ENCODE measurements around the gene RGS6.

RGS6 gene

GRCh38 chr14:71913342-71913741, 18.9 kb upstream of the RGS6 start:
- Histone ChIP-seq H3K9me3 (ENCODE audit: control insufficient read depth, insufficient read depth, low read length) (no peaks in the 10 kb centered on the region), H3K27ac (ENCODE audit: low read depth, low read length) (no peak overlapping the region), H3K36me3 (ENCODE audit: control insufficient read depth, low read length) (no peaks in the 10 kb centered on the region), H3K4me1 (ENCODE audit: control insufficient read depth, low read length) (no peaks in the 10 kb centered on the region), H3F3A (ENCODE audit: control insufficient read depth, insufficient read depth) (no peaks in the 10 kb centered on the region), H3K9me2 (replicated peaks; ENCODE audit: control insufficient read depth, low read length) (no peaks in the 10 kb centered on the region; the same call in 1 of the 2 replicates), H3K4me3 (ENCODE audit: low read length) (no peak overlapping the region), H3K4me2 (ENCODE audit: low read length) (no peak overlapping the region), H4K20me1 (ENCODE audit: control insufficient read depth, insufficient read depth, low read depth, low read length) (no peaks in the 10 kb centered on the region), H3K79me2 (ENCODE audit: control insufficient read depth, low read length) (no peaks in the 10 kb centered on the region), H3K27me3 (ENCODE audit: control insufficient read depth, low read length) (no peaks in the 10 kb centered on the region)
- no peak for TF ChIP-seq CTCF (IDR thresholded peaks at IDR 0.05; ENCODE audit: low read depth, low read length, poor library complexity, severe bottlenecking)
- TF ChIP-seq EZH2phosphoT487 (IDR thresholded peaks at IDR 0.05; ENCODE audit: borderline replicate concordance, low read length), result no peak

GRCh38 chr14:71918955-71919354, 13.3 kb upstream of the RGS6 start:
- Histone ChIP-seq H3K27ac (ENCODE audit: low read depth, low read length) (no peak overlapping the region), H3K4me2 (ENCODE audit: low read length) (no peak overlapping the region), H3F3A (ENCODE audit: control insufficient read depth, insufficient read depth) (no peaks in the 10 kb centered on the region), H3K4me3 (ENCODE audit: low read length) (no peak overlapping the region), H3K79me2 (ENCODE audit: control insufficient read depth, low read length) (no peaks in the 10 kb centered on the region), H3K9me2 (replicated peaks; ENCODE audit: control insufficient read depth, low read length) (no peaks in the 10 kb centered on the region), H4K20me1 (ENCODE audit: control insufficient read depth, insufficient read depth, low read depth, low read length) (no peaks in the 10 kb centered on the region), H3K27me3 (ENCODE audit: control insufficient read depth, low read length) (0 out of 2 replicates have a peak, but pooled peaks cover 4% of the 10 kb centered on the region), H3K9me3 (ENCODE audit: control insufficient read depth, insufficient read depth, low read length) (no peaks in the 10 kb centered on the region), H3K36me3 (ENCODE audit: control insufficient read depth, low read length) (no peaks in the 10 kb centered on the region), H3K4me1 (ENCODE audit: control insufficient read depth, low read length) (no peaks in the 10 kb centered on the region)
- TF ChIP-seq EZH2phosphoT487 (IDR thresholded peaks at IDR 0.05; ENCODE audit: borderline replicate concordance, low read length), result no peak
- TF ChIP-seq CTCF (IDR thresholded peaks at IDR 0.05; ENCODE audit: low read depth, low read length, poor library complexity, severe bottlenecking), result no peak

- 0 out of 2 replicates have a peak, but pooled peaks cover 4% of the 10 kb centered on the region for H3K27me3 ChIP-seq (ENCODE audit: control insufficient read depth, low read length)
Measured at GRCh38 chr14:71923513-71923912, 8.7 kb upstream of the RGS6 start.

More at GRCh38 chr14:71923513-71923912, 8.7 kb upstream of the RGS6 start:
- Histone ChIP-seq H3K4me1 (ENCODE audit: control insufficient read depth, low read length) (no peaks in the 10 kb centered on the region), H3F3A (ENCODE audit: control insufficient read depth, insufficient read depth) (no peaks in the 10 kb centered on the region), H3K4me3 (ENCODE audit: low read length) (no peak overlapping the region), H3K9me3 (ENCODE audit: control insufficient read depth, insufficient read depth, low read length) (no peaks in the 10 kb centered on the region), H3K27ac (ENCODE audit: low read depth, low read length) (no peak overlapping the region), H4K20me1 (ENCODE audit: control insufficient read depth, insufficient read depth, low read depth, low read length) (no peaks in the 10 kb centered on the region), H3K79me2 (ENCODE audit: control insufficient read depth, low read length) (no peaks in the 10 kb centered on the region), H3K36me3 (ENCODE audit: control insufficient read depth, low read length) (no peaks in the 10 kb centered on the region), H3K4me2 (ENCODE audit: low read length) (no peak overlapping the region), H3K9me2 (replicated peaks; ENCODE audit: control insufficient read depth, low read length) (no peaks in the 10 kb centered on the region)
- TF ChIP-seq EZH2phosphoT487 (IDR thresholded peaks at IDR 0.05; ENCODE audit: borderline replicate concordance, low read length) (no peak), CTCF (IDR thresholded peaks at IDR 0.05; ENCODE audit: low read depth, low read length, poor library complexity, severe bottlenecking) (no peak)

All from DOHH2 (cell line).